PC-9 (cell line): ENCODE measurements around the gene MRPS5. TPM values are rescaled to one million over a fixed set of nuclear protein-coding genes. Genes with fewer than 3 reads are reported as not detected.

Source experiments
- BruUV-seq: library from RNA; stranded (reverse); fragments of 400-500 nt; replicated peaks from 2 replicates; lab custom pipeline; 2021; lab: Mats Ljungman, UMichigan
- CTCF ChIA-PET: fragments of 300-600 bp; sonication (Branson Sonifier 250); formaldehyde crosslinking; loops from one replicate; lab custom pipeline; 2022; ENCODE audit warnings: antibody characterized with exemption; lab: Charles Lee
- POLR2A ChIA-PET: fragments of 300-600 bp; sonication (Branson Sonifier 250); formaldehyde crosslinking; loops from one replicate; lab custom pipeline; 2022; ENCODE audit warnings: antibody characterized with exemption; ENCODE audit not compliant: unreplicated experiment; lab: Charles Lee
- DNase-seq, 2 experiments: peaks; one replicate each; pipeline versions ENCODE4 v3.0.0 to v3.0.0-alpha.2; 2015 to 2022; ENCODE audit warnings: mixed read lengths in 1 of 2
- H2AFZ ChIP-seq: fragments of 200-600 bp; sonication (generic); 2 replicates; pipeline ENCODE4 v1.8.1; 2017; ENCODE audit warnings: antibody characterized with exemption
- H3F3A ChIP-seq: fragments of 200-600 bp; sonication (generic); 2 replicates; pipeline ENCODE4 v1.8.1; 2017; ENCODE audit warnings: antibody characterized with exemption, mild to moderate bottlenecking, low read depth; ENCODE audit not compliant: insufficient read depth
- H3K27ac ChIP-seq: fragments of 200-600 bp; sonication (generic); 2 replicates; pipeline ENCODE4 v1.6.1; 2016; ENCODE audit warnings: mixed run types
- H3K27me3 ChIP-seq: fragments of 200-600 bp; sonication (generic); 2 replicates; pipeline ENCODE4 v1.6.1; 2016; ENCODE audit warnings: low read depth, mixed run types; ENCODE audit not compliant: insufficient read depth
- H3K36me3 ChIP-seq: fragments of 200-600 bp; sonication (generic); 2 replicates; pipeline ENCODE4 v1.6.1; 2016; ENCODE audit warnings: low read depth, mixed run types
- H3K4me1 ChIP-seq: fragments of 200-600 bp; sonication (generic); replicated peaks from 2 replicates; pipeline ENCODE4 v1.6.1; 2016; ENCODE audit warnings: mixed run types; ENCODE audit not compliant: insufficient read depth
- H3K4me2 ChIP-seq: fragments of 200-600 bp; sonication (generic); 2 replicates; pipeline ENCODE4 v1.6.1; 2017; ENCODE audit warnings: mixed run types
- H3K4me3 ChIP-seq: fragments of 200-600 bp; sonication (generic); 2 replicates; pipeline ENCODE4 v1.6.1; 2016; ENCODE audit warnings: mixed run types
- H3K79me2 ChIP-seq: fragments of 200-600 bp; sonication (generic); 2 replicates; pipeline ENCODE4 v1.6.1; 2017; ENCODE audit warnings: low read depth, mixed run types
- H3K9me2 ChIP-seq: fragments of 200-600 bp; sonication (generic); 2 replicates; pipeline ENCODE4 v1.8.1; 2017; ENCODE audit warnings: mild to moderate bottlenecking; ENCODE audit not compliant: insufficient read depth
- H3K9me3 ChIP-seq: fragments of 200-600 bp; sonication (generic); 2 replicates; pipeline ENCODE4 v1.8.1; 2016; ENCODE audit warnings: low read depth; ENCODE audit not compliant: insufficient read depth
- H4K20me1 ChIP-seq: fragments of 200-600 bp; sonication (generic); 2 replicates; pipeline ENCODE4 v1.8.1; 2017; ENCODE audit not compliant: insufficient read depth
- CTCF ChIP-seq: fragments of 200-600 bp; sonication (generic); conservative IDR thresholded peaks from 2 replicates; pipeline ENCODE4 v1.6.1; 2017; ENCODE audit warnings: mixed run types, antibody characterized with exemption, mild to moderate bottlenecking, moderate library complexity
- EZH2 ChIP-seq: fragments of 200-600 bp; sonication (generic); IDR thresholded peaks from 2 replicates; pipeline ENCODE4 v1.8.0; 2017; ENCODE audit warnings: antibody characterized with exemption, low read depth
- intact Hi-C: fragments of 100-400 bp; cut with micrococcal nuclease; formaldehyde crosslinking; loops from one replicate; pipeline ENCODE4 v1.10.0; 2022; ENCODE audit not compliant: unreplicated experiment
- total RNA-seq: library from RNA; stranded (reverse); gene quantifications from 2 replicates; pipeline ENCODE4 v1.2.3, GENCODE V29; 2021

The MRPS5 gene
- total RNA-seq, 1 experiment from 2014 or later = 69.0 TPM

- Histone ChIP-seq H3K27me3 (no peaks in the 10 kb centered on the region), H3K36me3 (peaks cover 14% of the 10 kb centered on the region), H3K4me2 (no peak overlapping the region), H3K9me3 (no peaks in the 10 kb centered on the region), H2AFZ (no peak overlapping the region), H3K9me2 (no peaks in the 10 kb centered on the region), H3F3A (peaks cover 38% of the 10 kb centered on the region), H3K27ac (no peak overlapping the region), H3K4me1 (peaks cover 4% of the 10 kb centered on the region; the same call in 1 of the 2 replicates), H4K20me1 (no peaks in the 10 kb centered on the region), H3K79me2 (no peaks in the 10 kb centered on the region), H3K4me3 (no peak overlapping the region)
- ChIA-PET POLR2A (no interaction called here), CTCF (no interaction called here)
- no TSS peak for BruUV-seq
- intact Hi-C loops = loop anchor here (5.0 kb wide), 1 partner anchor 145 kb away; no protein-coding TSS in a partner anchor
- no peak for DNase-seq
- no peak for TF ChIP-seq EZH2
- TF ChIP-seq CTCF = no peak
Measured at GRCh38 chr2:95082477-95082876, 39.1 kb downstream of the MRPS5 start.

- H3K79me2 ChIP-seq = no peaks in the 10 kb centered on the region
- peaks cover 43% of the 10 kb centered on the region for H3F3A ChIP-seq
- no peak for DNase-seq
- peaks cover 21% of the 10 kb centered on the region for H3K4me1 ChIP-seq
- H3K4me3 ChIP-seq = no peak overlapping the region
- H3K36me3 ChIP-seq = no peaks in the 10 kb centered on the region
- ChIA-PET CTCF (interaction anchor here (0.7 to 5.8 kb wide), 10 partner anchors 15 to 476 kb away, joined by 3 to 62 read pairs (median 5); no protein-coding TSS in a partner anchor), POLR2A (interaction anchor here (0.6 kb wide), 1 partner anchor 30 kb away, joined by 4 read pairs; no protein-coding TSS in a partner anchor)
- H2AFZ ChIP-seq = no peak overlapping the region
- no TSS peak for BruUV-seq
- intact Hi-C loops = no loop called here
- no peak overlapping the region for H3K27ac ChIP-seq
- TF ChIP-seq EZH2 (no peak), CTCF (no peak)
- H4K20me1 ChIP-seq = no peaks in the 10 kb centered on the region
- H3K27me3 ChIP-seq = no peaks in the 10 kb centered on the region
- H3K9me2 ChIP-seq = no peaks in the 10 kb centered on the region
- no peak overlapping the region for H3K4me2 ChIP-seq
- no peaks in the 10 kb centered on the region for H3K9me3 ChIP-seq
Measured at GRCh38 chr2:95079199-95079683, 42.4 kb downstream of the MRPS5 start.

GRCh38 chr2:95077861-95078603, 43.6 kb downstream of the MRPS5 start:
- Histone ChIP-seq H3K4me1 (peaks cover 28% of the 10 kb centered on the region), H2AFZ (no peak overlapping the region), H3F3A (peaks cover 35% of the 10 kb centered on the region), H3K9me3 (no peaks in the 10 kb centered on the region), H3K36me3 (no peaks in the 10 kb centered on the region), H3K27ac (no peak overlapping the region), H3K4me2 (peak overlapping the region; percentile 86), H4K20me1 (no peaks in the 10 kb centered on the region), H3K4me3 (no peak overlapping the region), H3K9me2 (no peaks in the 10 kb centered on the region), H3K27me3 (no peaks in the 10 kb centered on the region), H3K79me2 (no peaks in the 10 kb centered on the region)
- BruUV-seq = no TSS peak
- POLR2A ChIA-PET = no interaction called here
- intact Hi-C loops = loop anchor here (2.0 kb wide), 2 partner anchors 37 to 47 kb away; no protein-coding TSS in a partner anchor
- peak in 1 of 2 experiments; percentile 28 for DNase-seq
- TF ChIP-seq CTCF (no peak), EZH2 (no peak)
- CTCF ChIA-PET = interaction anchor here (0.7 to 5.8 kb wide), 8 partner anchors 14 to 92 kb away, joined by 3 to 62 read pairs (median 5); no protein-coding TSS in a partner anchor
